ENCODE measurements around the gene KRTAP4-7.
"Not testable (repeated sequence)": the region's sequence is repeated elsewhere in the genome, so short reads cannot be mapped to it uniquely, and the experiment has no call there.

Gene KRTAP4-7

DNA sequence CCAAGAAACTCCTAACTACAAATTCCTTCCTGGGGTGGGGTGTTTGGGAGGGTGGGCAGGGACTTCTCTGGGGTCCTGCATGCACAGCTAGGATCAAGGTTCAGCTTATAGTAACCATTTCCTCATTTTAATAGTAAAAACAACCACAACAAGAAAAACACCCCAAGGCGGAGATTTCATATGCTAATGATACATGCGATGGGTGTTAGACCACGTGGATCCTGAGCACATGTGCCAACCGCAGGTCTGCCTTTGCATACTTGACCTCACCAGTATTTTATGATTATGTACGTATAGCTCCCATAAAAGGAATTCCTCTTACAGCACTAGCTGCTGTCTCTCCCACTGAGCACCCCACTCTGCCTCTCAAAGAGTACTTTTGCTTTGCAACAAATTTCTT lies 32.3 kb downstream of the KRTAP4-7 start:
- DNase-seq = no peak

DNA sequence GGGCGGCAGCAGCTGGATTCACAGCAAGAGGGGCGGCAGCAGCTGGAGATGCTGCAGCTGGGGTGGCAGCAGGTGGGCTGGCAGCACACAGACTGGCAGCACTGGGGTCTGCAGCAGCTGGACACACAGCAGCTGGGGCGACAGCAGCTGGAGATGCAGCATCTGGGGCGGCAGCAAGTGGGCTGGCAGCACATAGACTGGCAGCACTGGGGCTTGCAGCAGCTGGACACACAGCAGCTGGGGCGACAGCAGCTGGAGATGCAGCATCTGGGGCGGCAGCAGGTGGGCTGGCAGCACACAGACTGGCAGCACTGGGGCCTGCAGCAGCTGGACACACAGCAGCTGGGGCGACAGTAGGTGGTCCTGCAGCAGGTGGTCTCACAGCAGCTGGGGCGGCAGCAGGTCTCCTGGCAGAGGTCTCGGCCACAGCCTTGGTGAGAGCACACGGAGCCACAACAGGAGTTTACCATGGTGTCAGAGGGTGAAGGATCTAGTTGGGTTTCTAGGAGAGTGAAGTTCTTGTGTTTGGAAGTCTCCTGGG lies 34.0 kb downstream of the KRTAP4-7 start, which contains the start of gene KRTAP4-11:
KRTAP4-11 (minus strand) TSS at position 528 of the 541 bp plus-strand sequence; CDS start at position 470, 58 bp downstream.
- DNase-seq = not testable (repeated sequence)

DNA sequence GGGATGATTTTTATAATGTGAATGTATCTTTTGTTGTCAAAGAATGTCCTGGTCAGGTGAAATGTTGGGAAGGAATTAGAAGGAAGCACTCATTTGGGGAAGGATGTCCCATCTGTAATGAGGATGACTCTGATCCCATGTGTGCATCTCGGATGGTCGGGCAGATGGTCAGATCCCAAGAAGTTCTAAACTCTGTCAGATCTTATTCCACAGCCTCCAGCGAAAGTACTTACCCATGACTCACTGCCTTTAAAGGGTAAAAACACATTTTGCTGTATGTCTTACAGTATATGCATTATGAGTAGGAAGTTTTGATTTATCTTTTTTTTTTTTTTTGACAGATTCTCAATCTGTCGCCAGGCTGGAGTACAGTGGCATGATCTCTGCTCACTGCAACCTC lies 34.8 kb downstream of the KRTAP4-7 start:
- no peak for DNase-seq

DNA sequence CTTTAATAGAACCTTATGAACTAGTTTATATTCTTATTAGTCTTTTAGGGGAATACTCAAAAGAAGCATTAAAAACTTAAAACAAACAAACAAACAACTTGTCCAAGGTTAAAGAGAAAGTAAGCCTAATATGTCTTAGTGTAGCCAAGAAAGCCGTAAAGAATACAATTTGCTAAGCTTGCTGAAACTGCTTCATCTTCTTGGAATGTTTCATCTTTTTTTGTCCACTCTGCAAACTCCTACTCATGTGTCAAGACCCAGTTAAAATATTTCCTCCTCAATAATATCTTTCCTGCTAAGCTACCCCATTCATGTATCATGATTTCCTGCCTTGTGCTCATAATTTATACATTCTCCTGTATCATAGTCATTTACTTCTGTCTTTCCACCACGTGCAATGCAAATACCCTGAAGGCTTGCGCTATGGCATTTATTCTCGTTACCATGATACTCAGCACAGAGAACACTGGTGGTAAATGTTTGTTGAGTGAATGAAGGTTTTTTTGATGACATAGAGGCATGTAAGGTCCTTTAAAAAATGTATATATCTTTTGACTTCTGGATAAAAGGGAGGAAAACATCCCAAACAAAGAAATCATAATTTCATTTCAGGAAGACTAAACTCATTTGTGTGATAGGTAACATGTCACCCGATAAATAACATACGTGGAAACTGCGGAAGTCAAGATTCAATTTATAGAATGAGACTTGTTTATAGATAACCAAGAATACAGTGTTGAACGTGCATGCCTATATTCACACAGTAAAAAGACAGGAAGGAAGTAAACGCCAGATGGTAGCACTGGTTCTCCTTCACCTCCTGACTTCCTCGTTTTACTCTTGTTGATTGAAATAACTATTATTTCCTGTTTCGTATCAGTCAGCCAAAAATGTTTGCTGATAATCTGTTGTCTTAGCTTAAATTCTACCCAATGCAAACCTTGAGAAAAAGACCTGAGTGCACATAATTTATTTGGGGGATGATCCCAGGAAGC lies 36.0 kb downstream of the KRTAP4-7 start:
- not testable (repeated sequence) for DNase-seq

DNA sequence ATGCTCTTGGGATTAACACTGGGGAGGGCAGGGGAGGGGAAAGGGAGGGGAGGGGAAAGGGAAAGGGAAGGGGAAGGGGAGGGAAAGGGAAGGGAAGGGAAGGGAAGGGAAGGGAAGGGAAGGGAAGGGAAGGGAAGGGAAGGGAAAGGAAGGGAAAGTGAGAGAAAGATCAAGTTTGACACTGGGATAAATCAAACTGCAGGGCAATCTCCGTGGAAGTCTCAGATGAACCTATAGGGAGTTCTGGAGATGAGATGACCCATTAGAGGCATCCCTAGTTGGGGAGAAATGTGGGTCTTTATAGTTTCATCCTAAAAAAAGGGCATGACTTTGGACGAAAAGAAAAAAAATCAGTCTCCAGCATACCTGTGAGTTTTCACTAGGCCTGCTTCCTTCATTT lies 37.8 kb downstream of the KRTAP4-7 start:
- DNase-seq = no peak

DNA sequence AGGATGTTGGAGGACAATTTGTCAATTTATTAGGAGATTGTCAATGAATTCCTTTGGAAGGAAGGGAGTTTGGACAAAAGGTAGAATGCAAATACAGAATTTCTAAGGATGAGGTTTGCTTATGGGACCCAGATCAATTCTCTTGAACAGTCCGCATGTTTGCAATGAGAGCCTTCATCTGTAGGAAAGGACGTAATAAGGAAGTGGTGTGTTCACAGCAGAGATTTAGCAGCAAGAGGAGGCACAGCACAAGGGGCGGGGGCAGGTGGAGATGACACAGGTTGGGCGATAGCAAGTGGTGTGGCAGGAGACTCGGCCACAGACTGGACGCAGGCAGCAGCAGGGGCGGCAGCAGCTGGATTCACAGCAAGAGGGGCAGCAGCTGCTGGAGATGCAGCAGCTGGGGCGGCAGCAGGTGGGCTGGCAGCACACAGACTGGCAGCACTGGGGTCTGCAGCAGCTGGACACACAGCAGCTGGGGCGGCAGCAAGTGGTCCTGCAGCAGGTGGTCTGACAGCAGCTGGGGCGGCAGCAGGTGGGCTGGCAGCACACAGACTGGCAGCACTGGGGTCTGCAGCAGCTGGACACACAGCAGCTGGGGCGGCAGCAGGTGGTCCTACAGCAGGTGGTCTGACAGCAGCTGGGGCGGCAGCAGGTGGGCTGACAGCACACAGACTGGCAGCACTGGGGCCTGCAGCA lies 39.5 kb downstream of the KRTAP4-7 start:
- not testable (repeated sequence) for DNase-seq

DNA sequence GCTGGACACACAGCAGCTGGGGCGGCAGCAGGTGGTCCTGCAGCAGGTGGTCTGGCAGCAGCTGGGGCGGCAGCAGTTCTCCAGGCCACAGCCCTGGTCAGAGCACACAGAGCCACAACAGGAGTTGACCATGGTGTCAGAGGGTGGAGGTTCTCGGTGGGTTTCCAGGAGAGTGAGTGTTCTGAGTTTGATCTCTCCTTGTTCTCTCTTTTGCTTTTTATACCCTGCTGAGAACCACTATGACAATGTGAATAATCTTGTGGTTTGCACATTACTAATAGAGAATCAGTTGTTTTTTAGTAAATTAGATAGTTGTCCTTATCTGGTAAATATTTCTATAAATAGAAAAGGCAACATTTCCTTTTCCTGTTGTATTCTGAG lies 40.0 kb downstream of the KRTAP4-7 start, which contains the start of gene KRTAP4-12:
KRTAP4-12 (minus strand) TSS at position 192 of the 381 bp plus-strand sequence; CDS start at position 132, 60 bp downstream.
- DNase-seq = not testable (repeated sequence)

DNA sequence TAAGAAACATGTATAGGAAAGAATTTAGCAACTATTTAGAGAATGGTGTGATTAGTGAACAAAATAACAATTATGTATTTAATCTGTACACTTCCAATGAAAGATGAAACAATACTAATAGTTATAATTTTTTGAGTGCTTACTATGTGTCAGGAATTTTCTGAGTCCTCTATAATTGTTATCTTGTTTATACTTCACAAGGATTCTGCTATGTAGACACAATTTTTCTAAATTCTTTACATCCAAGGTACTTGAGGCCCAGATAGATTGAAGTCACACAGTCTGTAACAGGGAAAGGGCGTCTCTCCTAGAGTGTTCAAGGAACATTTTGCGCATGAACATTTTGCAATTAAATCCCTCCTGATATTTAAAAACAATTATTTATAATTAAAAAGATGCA lies 41.1 kb downstream of the KRTAP4-7 start:
- no peak for DNase-seq

DNA sequence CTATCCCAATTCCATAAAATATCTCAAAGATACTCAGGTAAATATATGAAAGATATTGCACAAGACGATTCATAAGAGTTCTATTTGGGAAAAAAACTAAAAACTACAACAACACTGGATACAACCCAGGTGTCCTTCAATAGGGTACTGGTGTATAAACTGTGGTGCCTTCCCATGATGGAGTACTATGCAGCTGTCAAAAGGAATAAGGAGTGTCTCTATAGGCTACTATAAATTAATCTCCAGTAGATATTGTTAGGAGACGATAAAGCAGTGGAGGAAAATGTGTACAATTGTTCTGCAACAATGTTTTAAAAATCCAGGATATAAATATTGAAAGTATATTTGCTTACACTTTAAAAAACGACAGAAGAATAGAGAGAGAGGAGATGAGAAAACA lies 42.5 kb downstream of the KRTAP4-7 start:
- DNase-seq = no peak

DNA sequence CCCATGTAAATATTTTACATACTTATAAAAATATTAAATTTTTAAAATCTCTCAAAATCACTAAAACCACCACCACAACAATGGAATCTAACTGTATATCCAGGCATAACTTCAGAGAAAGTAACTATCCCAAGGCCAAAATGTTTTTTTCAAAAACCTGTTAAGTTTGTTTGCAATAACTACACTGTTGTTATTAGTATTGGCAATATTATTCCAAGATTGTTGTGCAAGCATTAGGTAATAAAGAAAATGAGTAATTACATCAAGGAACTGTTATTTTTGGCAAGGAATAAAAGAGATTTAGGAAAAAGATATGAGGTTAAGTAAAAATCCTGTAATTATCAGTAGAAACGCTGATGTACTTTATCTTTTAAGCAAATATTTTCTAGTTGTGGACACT lies 43.4 kb downstream of the KRTAP4-7 start:
- no peak for DNase-seq

DNA sequence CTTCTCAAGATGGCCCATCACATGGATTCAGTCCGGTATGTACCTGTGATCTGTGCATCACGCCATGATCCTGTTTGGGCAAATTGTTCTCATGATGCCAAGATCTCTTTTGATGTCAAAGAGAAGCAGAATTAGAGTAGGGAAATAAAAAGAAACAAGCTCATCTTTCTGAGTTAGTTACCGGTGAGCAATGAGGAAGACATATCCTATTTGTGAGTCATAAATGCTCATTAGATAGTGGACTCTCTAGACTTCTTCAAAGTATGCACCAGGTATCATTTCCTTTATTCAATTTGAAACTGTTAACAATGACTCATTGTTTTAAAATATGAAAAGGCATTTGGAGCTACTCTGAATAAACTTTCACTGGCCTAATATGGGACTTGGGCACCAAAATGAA lies 48.0 kb downstream of the KRTAP4-7 start:
- DNase-seq = no peak

DNA sequence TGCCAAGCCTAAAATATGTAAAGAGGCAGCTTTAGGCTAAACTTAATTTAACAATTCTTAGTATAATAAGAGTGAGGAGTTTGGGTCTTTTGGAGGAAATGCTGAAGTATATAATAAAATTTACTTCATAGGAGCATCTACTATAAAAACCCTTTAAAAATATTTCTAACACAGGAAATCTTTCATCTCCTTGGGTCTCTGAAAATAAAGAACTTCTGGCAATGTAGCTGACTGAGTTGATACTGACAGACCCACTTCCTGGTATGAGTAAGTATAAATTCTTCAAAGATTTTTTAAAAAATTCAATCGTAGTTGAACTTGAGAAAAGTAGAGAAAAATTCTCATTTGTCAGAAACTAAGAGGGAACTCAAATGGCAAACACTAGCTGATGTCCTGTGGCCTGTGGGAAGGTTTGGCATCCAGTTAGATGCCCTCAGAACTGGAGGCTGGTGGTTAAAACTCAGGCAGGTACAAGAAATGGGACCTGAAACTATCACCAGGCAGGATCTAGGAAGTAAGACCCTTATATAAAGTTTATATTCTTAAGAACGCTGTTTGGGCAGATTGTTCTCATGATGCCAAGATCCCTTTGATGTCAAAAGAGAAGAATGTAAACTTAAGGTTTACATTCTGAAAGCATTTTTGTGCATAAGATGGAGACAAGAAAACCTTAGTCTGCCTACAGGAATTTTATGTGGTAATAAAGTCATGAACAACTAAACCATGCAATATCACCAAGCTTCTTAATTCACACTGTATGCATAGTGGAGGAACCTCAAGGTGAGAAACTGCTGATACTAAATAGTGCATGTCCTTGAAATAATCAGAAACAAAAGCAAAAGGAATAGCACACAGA lies 50.2 kb downstream of the KRTAP4-7 start:
- DNase-seq = no peak
